Fibroblast of lung (primary cell): ENCODE measurements around the gene IGSF21. TPM values are rescaled to one million over a fixed set of nuclear protein-coding genes. Genes with fewer than 3 reads are reported as not detected.

Experiments
- DNase-seq, 2 donors: peaks; one replicate each; pipeline versions ENCODE4 v3.0.0 to v3.0.0-alpha.2; 2010; ENCODE audit warnings: low read depth in 2 of 2
- H2AFZ ChIP-seq: 2 replicates; pipeline ENCODE4 v1.5.1; 2012; ENCODE audit warnings: low read length, control low read depth, inconsistent platforms
- H3K27ac ChIP-seq: 2 replicates; pipeline ENCODE4 v1.5.1; 2011; ENCODE audit warnings: low read length, control low read depth; ENCODE audit not compliant: insufficient read depth
- H3K27me3 ChIP-seq: 2 replicates; pipeline ENCODE4 v1.5.1; 2011; ENCODE audit warnings: mild to moderate bottlenecking, low read length; ENCODE audit not compliant: control insufficient read depth, insufficient read depth
- H3K36me3 ChIP-seq: 2 replicates; pipeline ENCODE4 v1.5.1; 2011; ENCODE audit warnings: low read length; ENCODE audit not compliant: control insufficient read depth, insufficient read depth
- H3K4me1 ChIP-seq: 2 replicates; pipeline ENCODE4 v1.5.1; 2011; ENCODE audit warnings: low read length; ENCODE audit not compliant: control insufficient read depth, insufficient read depth; ENCODE audit errors: extremely low read depth
- H3K4me2 ChIP-seq: 2 replicates; pipeline ENCODE4 v1.5.1; 2011; ENCODE audit warnings: low read length, control low read depth; ENCODE audit not compliant: insufficient read depth; ENCODE audit errors: extremely low read depth
- H3K4me3 ChIP-seq, 4 experiments: fragments of 200-600 bp in 1 of 4; sonication (generic) in 1 of 4; replicated peaks in 1 of 4; 2 replicates each; pipeline ENCODE4 v1.5.1; 2011 to 2016; ENCODE audit warnings: low read length in 4 of 4, low read depth in 3 of 4, mild to moderate bottlenecking in 3 of 4, control low read depth in 2 of 4, inconsistent platforms in 1 of 4, mixed read lengths in 1 of 4; ENCODE audit not compliant: insufficient read depth in 1 of 4; ENCODE audit errors: control extremely low read depth in 1 of 4
- H3K79me2 ChIP-seq: 2 replicates; pipeline ENCODE4 v1.5.1; 2012; ENCODE audit warnings: mild to moderate bottlenecking, low read length, inconsistent platforms; ENCODE audit not compliant: control insufficient read depth, insufficient read depth
- H3K9ac ChIP-seq: 2 replicates; pipeline ENCODE4 v1.5.1; 2011; ENCODE audit warnings: mild to moderate bottlenecking, low read length, control low read depth; ENCODE audit not compliant: insufficient read depth
- H3K9me3 ChIP-seq: 2 replicates; pipeline ENCODE4 v1.5.1; 2012; ENCODE audit warnings: low read depth, low read length; ENCODE audit not compliant: control insufficient read depth, insufficient read depth
- H4K20me1 ChIP-seq: 2 replicates; pipeline ENCODE4 v1.5.1; 2011; ENCODE audit warnings: low read length; ENCODE audit not compliant: control insufficient read depth, insufficient read depth; ENCODE audit errors: extremely low read depth
- EZH2 ChIP-seq: IDR thresholded peaks from 2 replicates; pipeline ENCODE4 v1.5.1; 2012; ENCODE audit warnings: low read length, control low read depth, mild to moderate bottlenecking; ENCODE audit errors: missing control alignments
- polyA plus RNA-seq, 2 donors: library from polyadenylated mRNA; depleted of rRNA in 1 of 2; stranded (reverse) in 1 of 2; unstranded in 1 of 2; fragments of >200 nt; gene quantifications; 2 replicates each; pipeline ENCODE4 v1.2.1, GENCODE V29; 2011 to 2012; ENCODE audit warnings: missing spikeins in 1 of 2
- total RNA-seq: library from RNA; depleted of rRNA; stranded (reverse); fragments of >200 nt; gene quantifications from 2 replicates; pipeline ENCODE4 v1.2.1, GENCODE V29; 2014
- TF ChIP-seq, protein P1 (sequence below), 2 donors: IDR thresholded peaks in 1 of 2; conservative IDR thresholded peaks in 1 of 2; 1 replicate in 1 of 2; 2 replicates in 1 of 2; pipeline ENCODE4 v1.5.1; 2011 to 2012; ENCODE audit warnings: low read length in 2 of 2, control low read depth in 1 of 2, inconsistent platforms in 1 of 2, low read depth in 1 of 2, mild to moderate bottlenecking in 1 of 2

IGSF21 gene
- total and polyA plus RNA-seq, 2 donors (not counting 1 experiment from before 2014, with no cell fraction given): not detected

DNA sequence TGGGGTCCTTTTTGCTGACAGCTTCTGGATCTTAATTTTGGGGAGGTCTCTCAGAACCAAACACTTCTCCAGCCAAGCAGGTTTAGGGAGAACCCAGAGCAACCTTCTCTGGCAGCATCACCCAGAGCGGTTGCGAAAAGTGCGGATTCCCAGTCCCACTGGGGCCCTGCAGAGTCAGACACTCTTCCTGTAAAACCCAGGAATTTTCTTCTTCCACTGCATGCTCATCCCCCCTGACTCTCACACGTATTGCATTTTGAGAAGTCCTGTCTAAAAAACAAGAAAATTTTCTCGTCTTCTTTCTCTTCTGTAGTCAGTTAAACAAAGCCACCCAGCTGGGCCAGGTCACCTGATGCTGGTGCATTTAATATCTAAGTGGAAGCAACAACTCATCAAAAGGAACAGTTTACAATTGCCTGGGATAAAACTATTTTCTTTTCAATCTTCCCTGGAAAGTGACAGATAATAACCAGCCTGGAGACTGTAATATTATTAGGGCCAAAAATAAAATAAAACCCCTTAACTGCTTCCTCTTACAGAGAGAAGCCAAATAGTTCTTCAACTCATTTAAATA is 156.0 kb downstream of the IGSF21 start:
- H3K36me3 ChIP-seq: no peaks in the 10 kb centered on the region

DNA sequence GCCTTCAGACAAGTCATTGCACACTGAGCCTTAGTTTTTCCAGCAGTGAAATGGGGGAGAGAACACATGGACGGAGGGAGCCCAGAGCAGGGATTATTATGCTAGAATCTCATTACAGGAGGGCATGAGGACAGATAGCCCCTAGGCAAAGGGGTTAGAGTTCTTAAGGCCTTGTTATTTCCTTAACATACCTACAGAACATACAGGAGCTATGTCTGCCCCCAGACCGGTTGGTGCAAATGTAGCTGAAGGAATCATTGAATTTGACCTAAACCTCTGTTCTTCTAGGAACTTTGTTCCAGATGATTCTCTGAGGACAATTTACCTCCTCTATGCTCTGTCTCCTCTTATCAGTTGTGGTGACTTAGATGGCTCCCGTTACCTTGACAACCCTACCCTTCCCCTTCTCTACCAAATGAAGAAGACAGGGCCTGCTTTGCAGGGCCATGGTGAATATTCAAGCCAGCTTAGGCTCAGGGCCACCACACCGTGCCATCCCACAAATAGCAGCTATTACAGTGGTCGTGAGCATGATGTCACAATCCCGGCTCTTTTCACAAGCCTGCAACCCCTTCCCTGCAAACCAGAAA is 156.9 kb downstream of the IGSF21 start:
- Histone ChIP-seq H3K9me3 (no peaks in the 10 kb centered on the region), H3K27ac (no peak overlapping the region), H3K27me3 (no peaks in the 10 kb centered on the region), H4K20me1 (no peaks in the 10 kb centered on the region), H3K9ac (no peak overlapping the region), H3K4me2 (no peak overlapping the region), H3K79me2 (no peaks in the 10 kb centered on the region), H2AFZ (no peak overlapping the region), H3K4me3 (no peak overlapping the region), H3K36me3 (no peaks in the 10 kb centered on the region), H3K4me1 (no peaks in the 10 kb centered on the region)
- no peak for DNase-seq
- TF ChIP-seq, protein P1, sequence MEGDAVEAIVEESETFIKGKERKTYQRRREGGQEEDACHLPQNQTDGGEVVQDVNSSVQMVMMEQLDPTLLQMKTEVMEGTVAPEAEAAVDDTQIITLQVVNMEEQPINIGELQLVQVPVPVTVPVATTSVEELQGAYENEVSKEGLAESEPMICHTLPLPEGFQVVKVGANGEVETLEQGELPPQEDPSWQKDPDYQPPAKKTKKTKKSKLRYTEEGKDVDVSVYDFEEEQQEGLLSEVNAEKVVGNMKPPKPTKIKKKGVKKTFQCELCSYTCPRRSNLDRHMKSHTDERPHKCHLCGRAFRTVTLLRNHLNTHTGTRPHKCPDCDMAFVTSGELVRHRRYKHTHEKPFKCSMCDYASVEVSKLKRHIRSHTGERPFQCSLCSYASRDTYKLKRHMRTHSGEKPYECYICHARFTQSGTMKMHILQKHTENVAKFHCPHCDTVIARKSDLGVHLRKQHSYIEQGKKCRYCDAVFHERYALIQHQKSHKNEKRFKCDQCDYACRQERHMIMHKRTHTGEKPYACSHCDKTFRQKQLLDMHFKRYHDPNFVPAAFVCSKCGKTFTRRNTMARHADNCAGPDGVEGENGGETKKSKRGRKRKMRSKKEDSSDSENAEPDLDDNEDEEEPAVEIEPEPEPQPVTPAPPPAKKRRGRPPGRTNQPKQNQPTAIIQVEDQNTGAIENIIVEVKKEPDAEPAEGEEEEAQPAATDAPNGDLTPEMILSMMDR (conservative IDR thresholded peaks at IDR 0.05 in 1 of 2, IDR thresholded peaks at IDR 0.05 in 1 of 2; ENCODE audit: low read depth in 1 of 2, low read length in 2 of 2): no peak
- TF ChIP-seq EZH2: no peak

More for the DNA sequence above, 156.0 kb downstream of the IGSF21 start:
- Histone ChIP-seq H3K27ac (no peak overlapping the region), H3K4me3 (no peak overlapping the region), H2AFZ (no peak overlapping the region), H3K9ac (no peak overlapping the region), H3K9me3 (no peaks in the 10 kb centered on the region), H3K4me1 (no peaks in the 10 kb centered on the region), H3K27me3 (no peaks in the 10 kb centered on the region), H4K20me1 (no peaks in the 10 kb centered on the region), H3K79me2 (no peaks in the 10 kb centered on the region), H3K4me2 (no peak overlapping the region)
- TF ChIP-seq, protein P1 (conservative IDR thresholded peaks at IDR 0.05 in 1 of 2, IDR thresholded peaks at IDR 0.05 in 1 of 2; ENCODE audit: low read depth in 1 of 2, low read length in 2 of 2): no peak
- TF ChIP-seq EZH2: no peak
- no peak for DNase-seq

DNA sequence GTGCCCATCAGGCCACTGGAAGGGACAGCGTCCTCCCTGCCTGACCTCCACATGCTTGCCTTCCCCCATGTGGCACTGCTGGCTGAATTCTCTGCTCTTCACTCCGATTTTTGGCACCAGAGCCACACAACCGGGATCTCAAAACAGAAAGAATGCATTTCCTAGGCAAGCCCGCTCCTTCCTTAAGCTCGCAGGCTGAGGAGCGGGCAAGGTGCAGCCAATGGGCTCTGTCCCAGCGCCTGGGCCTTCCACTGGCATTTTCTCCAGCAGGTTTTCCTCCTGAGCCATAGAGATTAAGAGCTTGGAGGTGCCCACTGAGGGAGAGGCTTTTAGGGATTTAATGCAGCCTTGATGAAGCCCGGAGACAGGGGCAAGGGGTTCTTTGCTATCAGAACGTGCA is 158.0 kb downstream of the IGSF21 start:
- no peaks in the 10 kb centered on the region for H3K9me3 ChIP-seq
- no peaks in the 10 kb centered on the region for H4K20me1 ChIP-seq
- no peak overlapping the region for H3K9ac ChIP-seq
- no peaks in the 10 kb centered on the region for H3K4me1 ChIP-seq
- H3K36me3 ChIP-seq: no peaks in the 10 kb centered on the region
- no peak for TF ChIP-seq EZH2
- TF ChIP-seq, protein P1 (conservative IDR thresholded peaks at IDR 0.05 in 1 of 2, IDR thresholded peaks at IDR 0.05 in 1 of 2; ENCODE audit: low read depth in 1 of 2, low read length in 2 of 2): no peak
- no peak for DNase-seq
- no peak overlapping the region for H3K4me3 ChIP-seq
- no peak overlapping the region for H3K27ac ChIP-seq
- H2AFZ ChIP-seq: no peak overlapping the region
- no peaks in the 10 kb centered on the region for H3K79me2 ChIP-seq
- H3K27me3 ChIP-seq: no peaks in the 10 kb centered on the region
- no peak overlapping the region for H3K4me2 ChIP-seq
